HEK293 (cell line): ENCODE results near the gene RBM26.

Experiments
- CTCF ChIA-PET: fragments of 350-600 bp; formaldehyde crosslinking; extraction: SDS; loops from one replicate; lab custom pipeline; 2021; ENCODE audit warnings: antibody characterized with exemption; lab: Yijun Ruan, JAX
- POLR2A ChIA-PET: fragments of 300-600 bp; formaldehyde crosslinking; extraction: SDS; loops from one replicate; lab custom pipeline; 2020; ENCODE audit warnings: antibody characterized with exemption, inconsistent platforms; lab: Yijun Ruan, JAX
- H3K27ac ChIP-seq: fragments of 200-500 bp; sonication (Bioruptor generic); 2 replicates; pipeline ENCODE4 v1.5.1; 2014; ENCODE audit warnings: low read depth, low read length, control low read depth, inconsistent platforms; ENCODE audit errors: extremely low read depth
- H3K36me3 ChIP-seq, 2 experiments: fragments of 200-500 bp in 1 of 2; sonication (Bioruptor generic) in 1 of 2; 1 replicate in 1 of 2; 2 replicates in 1 of 2; pipeline ENCODE4 v1.5.1; 2014 to 2017; ENCODE audit warnings: inconsistent platforms in 2 of 2, low read length in 2 of 2; ENCODE audit not compliant: control insufficient read depth in 2 of 2, insufficient read depth in 1 of 2
- H3K4me1 ChIP-seq: fragments of 200-500 bp; sonication (Bioruptor generic); 2 replicates; pipeline ENCODE4 v1.5.1; 2014; ENCODE audit warnings: mild to moderate bottlenecking, low read length, inconsistent platforms; ENCODE audit not compliant: control insufficient read depth, insufficient read depth
- H3K4me3 ChIP-seq: 2 replicates; pipeline ENCODE4 v1.5.1; 2011; ENCODE audit warnings: low read depth, mild to moderate bottlenecking, control low read depth, low read length, moderate library complexity
- H3K9me3 ChIP-seq: fragments of 200-500 bp; sonication (Bioruptor generic); 2 replicates; pipeline ENCODE4 v1.5.1; 2014; ENCODE audit warnings: low read depth, low read length, inconsistent platforms; ENCODE audit not compliant: control insufficient read depth, insufficient read depth
- PRDM1 ChIP-seq: fragments of 450-650 bp; formaldehyde crosslinking; IDR thresholded peaks from 2 replicates; pipeline ENCODE4; 2016; ENCODE audit warnings: missing biosample characterization, missing genetic modification characterization
- SCRT1 ChIP-seq: fragments of 450-650 bp; formaldehyde crosslinking; IDR thresholded peaks from 2 replicates; pipeline ENCODE4 v1.5.1; 2016; ENCODE audit warnings: missing biosample characterization, missing genetic modification characterization, borderline replicate concordance
- SETDB1 ChIP-seq: IDR thresholded peaks from one replicate; pipeline ENCODE4 v1.6.1; 2017; ENCODE audit warnings: mild to moderate bottlenecking, low read length, moderate library complexity, mixed read lengths; ENCODE audit not compliant: insufficient read length
- SP3 ChIP-seq: fragments of 450-650 bp; formaldehyde crosslinking; IDR thresholded peaks from 2 replicates; pipeline ENCODE4 v1.5.1; 2016; ENCODE audit warnings: missing biosample characterization, missing genetic modification characterization
- SP7 ChIP-seq: fragments of 450-650 bp; formaldehyde crosslinking; IDR thresholded peaks from 2 replicates; pipeline ENCODE4 v1.5.1; 2016; ENCODE audit warnings: missing biosample characterization, missing genetic modification characterization
- ZBTB10 ChIP-seq: fragments of 450-650 bp; formaldehyde crosslinking; IDR thresholded peaks from 2 replicates; pipeline ENCODE4 v1.5.1; 2016; ENCODE audit warnings: missing biosample characterization, missing genetic modification characterization
- ZIC2 ChIP-seq: fragments of 450-650 bp; formaldehyde crosslinking; IDR thresholded peaks from 2 replicates; pipeline ENCODE4 v1.5.1; 2016; ENCODE audit warnings: missing biosample characterization, missing genetic modification characterization
- ZNF140 ChIP-seq: fragments of 450-650 bp; formaldehyde crosslinking; IDR thresholded peaks from 2 replicates; pipeline ENCODE4 v1.5.1; 2016; ENCODE audit warnings: missing biosample characterization, missing genetic modification characterization
- ZNF175 ChIP-seq: fragments of 450-650 bp; formaldehyde crosslinking; IDR thresholded peaks from 2 replicates; pipeline ENCODE4 v1.5.1; 2016; ENCODE audit warnings: missing biosample characterization, missing genetic modification characterization
- ZNF302 ChIP-seq: fragments of 450-650 bp; formaldehyde crosslinking; IDR thresholded peaks from 2 replicates; pipeline ENCODE4 v1.5.1; 2016; ENCODE audit warnings: missing biosample characterization, missing genetic modification characterization, low read depth
- ZNF324 ChIP-seq: fragments of 450-650 bp; formaldehyde crosslinking; IDR thresholded peaks from 2 replicates; pipeline ENCODE4 v1.5.1; 2016; ENCODE audit warnings: missing biosample characterization, missing genetic modification characterization
- ZNF48 ChIP-seq: fragments of 450-650 bp; formaldehyde crosslinking; IDR thresholded peaks from 2 replicates; pipeline ENCODE4 v1.5.1; 2016; ENCODE audit warnings: missing biosample characterization, missing genetic modification characterization
- ZNF501 ChIP-seq: fragments of 450-650 bp; formaldehyde crosslinking; IDR thresholded peaks from 2 replicates; pipeline ENCODE4 v1.5.1; 2016; ENCODE audit warnings: missing biosample characterization, missing genetic modification characterization
- ZNF596 ChIP-seq: fragments of 450-650 bp; IDR thresholded peaks from 2 replicates; pipeline ENCODE4 v1.5.0; 2018; ENCODE audit warnings: missing biosample characterization, mild to moderate bottlenecking, missing genetic modification characterization, moderate library complexity
- ZNF600 ChIP-seq: fragments of 450-650 bp; formaldehyde crosslinking; IDR thresholded peaks from 2 replicates; pipeline ENCODE4 v1.5.1; 2016; ENCODE audit warnings: missing biosample characterization, missing genetic modification characterization
- ZNF76 ChIP-seq: fragments of 450-650 bp; formaldehyde crosslinking; IDR thresholded peaks from 2 replicates; pipeline ENCODE4; 2016; ENCODE audit warnings: low read depth, missing biosample characterization, missing genetic modification characterization, borderline replicate concordance
- ZSCAN4 ChIP-seq: fragments of 450-650 bp; formaldehyde crosslinking; IDR thresholded peaks from 2 replicates; pipeline ENCODE4 v1.5.1; 2017; ENCODE audit warnings: missing biosample characterization, missing genetic modification characterization

RBM26 gene

DNA sequence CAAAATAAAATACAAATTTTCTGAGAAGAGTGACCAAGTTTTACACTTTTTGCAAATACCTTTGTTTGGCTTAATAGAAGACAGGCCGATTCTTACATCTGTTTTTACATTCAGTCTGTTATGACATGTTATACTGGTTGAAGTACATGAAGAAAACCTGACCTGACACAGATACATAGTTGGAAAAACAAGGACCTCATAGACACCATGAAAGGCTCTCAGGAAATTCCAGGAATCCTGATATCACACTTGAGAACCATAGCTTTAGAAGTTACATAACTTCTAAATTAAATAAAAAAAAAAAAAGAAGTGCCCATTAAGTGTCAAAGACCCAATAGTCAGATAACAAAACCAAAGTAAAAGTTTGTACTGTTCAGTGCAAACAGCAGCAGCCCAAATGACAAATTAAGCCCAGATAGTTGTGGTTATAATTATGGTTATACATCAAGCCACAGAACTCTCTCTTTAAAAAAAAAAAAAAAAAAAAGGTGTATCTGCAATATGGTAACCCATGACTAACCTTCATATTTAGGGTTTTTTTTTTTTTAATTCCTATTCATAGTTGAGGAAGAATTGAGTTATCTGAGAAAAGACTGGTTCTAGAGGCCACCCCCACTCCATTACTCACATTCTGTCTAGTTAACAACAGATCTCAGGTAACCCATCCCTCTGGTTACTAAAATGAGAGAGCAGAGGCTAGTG, 19.8 kb downstream of the RBM26 start:
- no peak overlapping the region for H3K27ac ChIP-seq
- TF ChIP-seq ZNF596 (tag by site-specific recombination) (no peak), ZNF600 (tag by site-specific recombination) (peak; percentile 6; the same call in 1 of the 2 replicates), ZIC2 (tag by site-specific recombination) (no peak)
- TF ChIP-seq, all 188 proteins: peak for 1
- Histone ChIP-seq H3K36me3 (peaks cover 0 to 6% of the 10 kb centered on the region in 2 experiments; a peak in 1 of 3 replicates), H3K4me1 (no peaks in the 10 kb centered on the region), H3K9me3 (no peaks in the 10 kb centered on the region), H3K4me3 (no peak overlapping the region)
- ChIA-PET POLR2A (no interaction called here), CTCF (interaction anchor here (0.7 kb wide), 1 partner anchor 732 kb away, joined by 4 read pairs; no protein-coding TSS in a partner anchor)

DNA sequence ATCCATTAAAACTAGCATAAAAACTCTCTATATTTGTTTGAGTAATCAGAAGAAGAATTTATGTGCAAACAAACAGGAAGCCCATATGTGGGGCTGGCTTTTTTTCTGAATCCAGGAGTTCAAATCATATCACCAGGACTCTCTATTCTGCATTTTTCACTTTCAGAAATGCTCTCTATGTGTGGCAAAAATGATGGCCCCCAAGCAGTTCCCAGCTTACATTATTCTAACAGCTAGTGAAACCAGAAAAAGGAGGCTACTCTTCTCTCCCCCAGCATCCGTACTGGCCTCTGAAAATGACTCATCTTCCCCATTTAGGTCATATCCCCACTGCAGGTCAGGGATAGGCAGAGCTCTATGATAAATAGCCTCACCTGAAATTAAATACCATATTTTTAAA, 20.4 kb downstream of the RBM26 start:
- ChIA-PET POLR2A (no interaction called here), CTCF (interaction anchor here (0.7 kb wide), 1 partner anchor 731 kb away, joined by 4 read pairs; no protein-coding TSS in a partner anchor)
- Histone ChIP-seq H3K4me1 (no peaks in the 10 kb centered on the region), H3K27ac (no peak overlapping the region), H3K9me3 (no peaks in the 10 kb centered on the region), H3K36me3 (peaks cover 0 to 3% of the 10 kb centered on the region in 2 experiments; a peak in 1 of 3 replicates), H3K4me3 (no peak overlapping the region)
- peak; percentile 43; the same call in 1 of the 2 replicates for TF ChIP-seq PRDM1 (tag by site-specific recombination)
- peak; percentile 20; the same call in 1 of the 2 replicates for TF ChIP-seq ZNF600 (tag by site-specific recombination)
- TF ChIP-seq ZNF48 (tag by site-specific recombination): no peak

DNA sequence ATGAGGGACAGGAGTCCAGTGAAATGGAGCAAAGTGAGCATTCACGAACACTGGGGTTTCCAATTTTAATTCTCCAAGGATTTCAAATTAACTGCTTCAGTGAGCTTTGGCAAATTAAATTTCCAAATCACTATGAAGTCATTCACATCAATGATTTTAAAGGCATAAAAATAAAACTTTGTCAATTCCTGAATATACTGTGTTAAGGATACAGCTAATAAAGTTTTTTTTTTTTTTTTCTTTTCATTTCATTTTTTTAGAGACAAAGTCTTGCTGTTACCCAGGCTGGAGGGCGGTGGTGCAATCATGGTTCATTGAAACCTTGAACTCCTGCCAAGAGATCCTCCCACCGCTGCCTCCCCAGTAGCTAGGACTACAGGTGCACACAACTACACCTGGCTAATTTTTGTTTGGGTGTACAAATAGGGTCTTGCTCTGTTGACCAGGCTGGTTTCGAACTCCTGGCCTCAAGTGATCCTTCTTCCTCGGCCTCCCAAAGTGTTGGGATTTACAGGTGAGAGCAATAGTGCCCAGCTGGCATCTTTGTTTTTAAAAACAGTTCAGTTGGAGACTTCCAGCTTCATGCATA, 21.9 kb downstream of the RBM26 start:
- ChIA-PET CTCF (interaction anchor here (1.0 to 1.1 kb wide), 2 partner anchors 20 to 40 kb away, joined by 3 to 4 read pairs; no protein-coding TSS in a partner anchor), POLR2A (no interaction called here)
- H3K36me3 ChIP-seq: peaks cover 0 to 4% of the 10 kb centered on the region in 2 experiments; a peak in 1 of 3 replicates
- TF ChIP-seq ZNF76 (tag by site-specific recombination): no peak
- no peak for TF ChIP-seq ZNF140 (tag by site-specific recombination)
- no peak for TF ChIP-seq SP3 (tag by site-specific recombination)
- no peak for TF ChIP-seq ZSCAN4 (tag by site-specific recombination)
- no peak for TF ChIP-seq ZNF324
- TF ChIP-seq SP7 (tag by site-specific recombination): no peak
- TF ChIP-seq ZIC2 (tag by site-specific recombination): no peak
- TF ChIP-seq ZNF175 (tag by site-specific recombination): no peak
- no peak overlapping the region for H3K4me3 ChIP-seq
- H3K9me3 ChIP-seq: no peaks in the 10 kb centered on the region
- H3K27ac ChIP-seq: no peak overlapping the region
- no peaks in the 10 kb centered on the region for H3K4me1 ChIP-seq

DNA sequence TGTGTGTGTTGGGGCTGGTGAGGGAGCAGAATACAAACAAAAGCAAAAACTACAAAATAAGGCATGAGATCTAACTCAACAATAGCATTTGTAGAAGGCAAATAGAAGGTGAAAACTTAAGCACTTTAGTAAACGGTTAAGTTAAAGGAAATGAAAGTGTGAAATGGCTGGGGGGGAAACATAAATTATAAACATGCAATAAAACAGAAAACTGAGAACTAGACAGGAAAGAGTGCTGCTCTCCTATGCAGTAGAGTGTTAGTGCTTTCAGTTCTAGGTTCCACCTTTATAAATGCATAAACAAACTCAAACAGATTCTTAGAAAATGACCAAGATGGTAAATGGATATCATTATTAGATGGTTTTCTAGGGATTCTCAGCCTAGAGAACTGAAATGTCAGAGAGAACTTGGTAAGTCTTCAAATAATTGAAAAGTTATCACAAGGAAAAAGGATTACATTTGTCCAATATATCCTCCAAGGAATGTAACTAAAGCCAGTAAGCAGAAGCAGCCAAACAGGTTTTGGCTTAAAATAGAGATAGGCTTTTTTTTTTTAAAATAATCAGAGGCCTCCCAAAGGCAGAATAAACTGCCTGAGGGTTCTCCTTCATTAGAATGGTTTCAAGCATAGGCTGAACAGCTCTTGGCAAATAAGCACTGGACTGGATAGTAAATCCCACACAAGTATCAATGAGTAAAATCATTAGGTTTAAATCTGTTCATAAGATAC, 23.3 kb downstream of the RBM26 start:
- no peaks in the 10 kb centered on the region for H3K9me3 ChIP-seq
- CTCF ChIA-PET: interaction anchor here (3.6 kb wide), 1 partner anchor 9 kb away, joined by 16 read pairs; no protein-coding TSS in a partner anchor
- TF ChIP-seq PRDM1 (tag by site-specific recombination) (peak; percentile 70), ZNF302 (tag by site-specific recombination) (no peak), ZNF501 (tag by site-specific recombination) (no peak), SCRT1 (tag by site-specific recombination) (no peak), SETDB1 (peak; percentile 87), ZBTB10 (tag by site-specific recombination) (no peak)
- TF ChIP-seq, all 188 proteins: peak for 2
- Histone ChIP-seq H3K36me3 (peaks cover 0 to 13% of the 10 kb centered on the region in 2 experiments; a peak in 2 of 3 replicates), H3K4me1 (no peaks in the 10 kb centered on the region), H3K4me3 (no peak overlapping the region), H3K27ac (no peak overlapping the region)
- POLR2A ChIA-PET: no interaction called here
